Measurements from ENCODE around the gene APBA1.

DNA sequence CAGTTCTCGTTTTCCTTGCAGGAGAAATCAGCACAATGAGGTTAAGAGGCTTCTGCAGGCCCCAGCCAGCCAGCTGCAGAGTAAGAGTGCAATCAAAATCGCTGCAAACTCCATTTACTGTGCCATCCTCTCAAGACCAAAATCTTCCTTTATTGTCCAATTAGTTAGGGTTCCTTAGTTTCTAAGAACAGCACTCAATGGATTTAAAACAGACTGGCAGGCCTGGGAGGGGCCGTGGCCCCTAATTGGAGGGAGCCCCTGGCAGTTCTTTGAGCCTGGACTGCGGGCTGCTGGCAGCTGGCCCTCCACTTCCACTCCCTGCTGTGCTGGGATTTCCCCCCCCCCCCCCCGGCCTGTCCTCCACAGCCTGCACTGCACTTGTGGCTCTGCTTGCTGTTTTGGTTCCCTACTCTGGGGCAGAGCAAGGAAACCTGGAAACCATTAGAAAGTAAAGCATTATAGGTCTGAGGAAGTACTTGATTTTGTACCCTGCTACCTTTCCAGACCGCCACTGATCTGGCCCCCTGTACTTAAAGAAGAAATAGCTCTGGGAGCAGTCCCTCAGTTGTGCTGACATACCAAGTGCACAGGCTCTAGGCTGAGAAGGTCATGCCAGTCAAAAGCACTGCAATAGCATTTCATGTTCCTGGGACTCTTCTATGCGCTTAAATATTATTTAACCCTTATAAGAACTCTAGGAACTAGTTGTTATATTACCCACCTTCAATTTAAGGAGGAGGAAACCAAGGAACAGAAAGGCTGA is 129.0 kb downstream of the APBA1 start:
- TF ChIP-seq, protein P1, sequence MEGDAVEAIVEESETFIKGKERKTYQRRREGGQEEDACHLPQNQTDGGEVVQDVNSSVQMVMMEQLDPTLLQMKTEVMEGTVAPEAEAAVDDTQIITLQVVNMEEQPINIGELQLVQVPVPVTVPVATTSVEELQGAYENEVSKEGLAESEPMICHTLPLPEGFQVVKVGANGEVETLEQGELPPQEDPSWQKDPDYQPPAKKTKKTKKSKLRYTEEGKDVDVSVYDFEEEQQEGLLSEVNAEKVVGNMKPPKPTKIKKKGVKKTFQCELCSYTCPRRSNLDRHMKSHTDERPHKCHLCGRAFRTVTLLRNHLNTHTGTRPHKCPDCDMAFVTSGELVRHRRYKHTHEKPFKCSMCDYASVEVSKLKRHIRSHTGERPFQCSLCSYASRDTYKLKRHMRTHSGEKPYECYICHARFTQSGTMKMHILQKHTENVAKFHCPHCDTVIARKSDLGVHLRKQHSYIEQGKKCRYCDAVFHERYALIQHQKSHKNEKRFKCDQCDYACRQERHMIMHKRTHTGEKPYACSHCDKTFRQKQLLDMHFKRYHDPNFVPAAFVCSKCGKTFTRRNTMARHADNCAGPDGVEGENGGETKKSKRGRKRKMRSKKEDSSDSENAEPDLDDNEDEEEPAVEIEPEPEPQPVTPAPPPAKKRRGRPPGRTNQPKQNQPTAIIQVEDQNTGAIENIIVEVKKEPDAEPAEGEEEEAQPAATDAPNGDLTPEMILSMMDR (IDR thresholded peaks at IDR 0.05; ENCODE audit: insufficient read depth, low read depth, low read length): no peak
- no peak for TF ChIP-seq EZH2 (IDR thresholded peaks at IDR 0.05; ENCODE audit: insufficient read depth, low read length)

Measured in astrocyte (in vitro differentiated cells and primary cell).